IMR-90 (cell line): Measurements from ENCODE around the gene DYRK2. TPM values are rescaled to one million over a fixed set of nuclear protein-coding genes. Genes with fewer than 3 reads are reported as not detected.

ENCODE experiments used
- ATAC-seq: fragments of 200-7000 bp; cut with Tn5 transposase; 2 replicates; pipeline ENCODE4 v1.9.1; 2020; ENCODE audit warnings: low read depth, mild to moderate bottlenecking, moderate library complexity
- BruUV-seq: library from RNA; stranded (reverse); fragments of 400-500 nt; replicated peaks from 2 replicates; lab custom pipeline; 2021; lab: Mats Ljungman, UMichigan
- CTCF ChIA-PET: fragments of 300-600 bp; formaldehyde crosslinking; extraction: SDS; loops from one replicate; lab custom pipeline; 2021; ENCODE audit warnings: antibody characterized with exemption; lab: Yijun Ruan, JAX
- POLR2A ChIA-PET: fragments of 300-600 bp; sonication (Branson Sonifier 250); formaldehyde crosslinking; loops from one replicate; lab custom pipeline; 2022; ENCODE audit warnings: antibody characterized with exemption; ENCODE audit not compliant: unreplicated experiment; lab: Charles Lee
- DNase-seq: peaks from one replicate; pipeline ENCODE4 v3.0.0; 2013
- H2AFZ ChIP-seq: replicated peaks from 2 replicates; pipeline ENCODE3; 2013; ENCODE audit warnings: low read length, mild to moderate bottlenecking; ENCODE audit not compliant: poor library complexity
- H2AK5ac ChIP-seq: 2 replicates; pipeline ENCODE4 v1.6.1; 2013; ENCODE audit warnings: low read depth, low read length, inconsistent platforms
- H2AK9ac ChIP-seq: replicated peaks from 2 replicates; pipeline ENCODE3; 2013; ENCODE audit warnings: mild to moderate bottlenecking, low read depth, low read length, moderate library complexity; ENCODE audit not compliant: poor library complexity
- H2BK120ac ChIP-seq: 2 replicates; pipeline ENCODE4 v1.6.1; 2013; ENCODE audit warnings: low read depth, low read length, inconsistent platforms
- H2BK15ac ChIP-seq: 3 replicates; pipeline ENCODE4 v1.6.1; 2013; ENCODE audit warnings: low read depth, low read length, inconsistent platforms
- H2BK20ac ChIP-seq: 2 replicates; pipeline ENCODE4 v1.6.1; 2013; ENCODE audit warnings: low read depth, mild to moderate bottlenecking, inconsistent platforms, low read length, moderate library complexity
- H2BK5ac ChIP-seq: 2 replicates; pipeline ENCODE4 v1.6.1; 2013; ENCODE audit warnings: mild to moderate bottlenecking, low read depth, low read length, inconsistent platforms; ENCODE audit not compliant: poor library complexity, severe bottlenecking
- H3K14ac ChIP-seq: replicated peaks from 2 replicates; pipeline ENCODE4 v1.6.1; 2013; ENCODE audit warnings: low read depth, low read length, inconsistent platforms
- H3K18ac ChIP-seq: 2 replicates; pipeline ENCODE4 v1.6.1; 2013; ENCODE audit warnings: low read depth, low read length, control low read depth
- H3K23ac ChIP-seq: 2 replicates; pipeline ENCODE4 v1.6.1; 2013; ENCODE audit warnings: low read depth, low read length, inconsistent platforms
- H3K27ac ChIP-seq: 2 replicates; pipeline ENCODE4 v1.5.1; 2013; ENCODE audit warnings: mild to moderate bottlenecking, control low read depth, low read length; ENCODE audit not compliant: insufficient read depth
- H3K27me3 ChIP-seq: 2 replicates; pipeline ENCODE4 v1.6.1; 2013; ENCODE audit warnings: low read length; ENCODE audit not compliant: control insufficient read depth, insufficient read depth
- H3K36me3 ChIP-seq: 2 replicates; pipeline ENCODE4 v1.6.1; 2013; ENCODE audit warnings: low read length, mixed read lengths; ENCODE audit not compliant: control insufficient read depth, insufficient read depth
- H3K4ac ChIP-seq: 2 replicates; pipeline ENCODE4 v1.6.1; 2013; ENCODE audit warnings: low read depth, low read length, inconsistent platforms
- H3K4me1 ChIP-seq: 2 replicates; pipeline ENCODE4 v1.6.1; 2013; ENCODE audit warnings: low read length, mixed read lengths; ENCODE audit not compliant: control insufficient read depth, insufficient read depth
- H3K4me2 ChIP-seq: 2 replicates; pipeline ENCODE4 v1.6.1; 2013; ENCODE audit warnings: low read depth, mild to moderate bottlenecking, control low read depth, low read length, moderate library complexity
- H3K4me3 ChIP-seq: 2 replicates; pipeline ENCODE4 v1.5.1; 2013; ENCODE audit warnings: low read depth, mild to moderate bottlenecking, control low read depth, low read length, moderate library complexity; ENCODE audit not compliant: insufficient read depth
- H3K56ac ChIP-seq: 2 replicates; pipeline ENCODE4 v1.6.1; 2013; ENCODE audit warnings: low read length, inconsistent platforms; ENCODE audit not compliant: insufficient read depth; ENCODE audit errors: extremely low read depth
- H3K79me1 ChIP-seq, 2 experiments: 2 replicates each; pipeline ENCODE4 v1.6.1; 2013; ENCODE audit warnings: low read length in 2 of 2, inconsistent platforms in 1 of 2, low read depth in 1 of 2
- H3K9ac ChIP-seq: 2 replicates; pipeline ENCODE4 v1.6.1; 2013; ENCODE audit warnings: low read depth, low read length, control low read depth
- H3K9me1 ChIP-seq: 2 replicates; pipeline ENCODE4 v1.6.1; 2013; ENCODE audit warnings: low read length, inconsistent platforms; ENCODE audit not compliant: insufficient read depth
- H3K9me3 ChIP-seq: 2 replicates; pipeline ENCODE4 v1.6.1; 2013; ENCODE audit warnings: low read length; ENCODE audit not compliant: control insufficient read depth, insufficient read depth
- H4K20me1 ChIP-seq: 2 replicates; pipeline ENCODE4 v1.6.1; 2013; ENCODE audit warnings: low read length, inconsistent platforms; ENCODE audit not compliant: insufficient read depth
- H4K5ac ChIP-seq: 2 replicates; pipeline ENCODE4 v1.6.1; 2013; ENCODE audit warnings: mild to moderate bottlenecking, low read depth, low read length, control low read depth
- H4K8ac ChIP-seq, 2 experiments: 2 replicates each; pipeline ENCODE4 v1.6.1; 2013; ENCODE audit warnings: low read depth in 2 of 2, low read length in 2 of 2, control low read depth in 1 of 2, inconsistent platforms in 1 of 2
- H4K91ac ChIP-seq: 2 replicates; pipeline ENCODE4 v1.6.1; 2013; ENCODE audit warnings: low read depth, low read length, inconsistent platforms; ENCODE audit not compliant: insufficient read depth
- BHLHE40 ChIP-seq: fragments of 150-350 bp; IDR thresholded peaks from 2 replicates; pipeline ENCODE4 v1.6.1; 2016; ENCODE audit warnings: mild to moderate bottlenecking, low read depth, low read length
- CEBPB ChIP-seq: IDR thresholded peaks from 2 replicates; pipeline ENCODE4 v1.6.1; 2012; ENCODE audit warnings: low read depth, low read length, improper control_type of control experiment
- CTCF ChIP-seq: conservative IDR thresholded peaks from 2 replicates; pipeline ENCODE4 v1.5.1; 2012; ENCODE audit warnings: mild to moderate bottlenecking, low read depth, low read length, improper control_type of control experiment
- FOS ChIP-seq: fragments of 150-350 bp; IDR thresholded peaks from 2 replicates; pipeline ENCODE4 v1.6.1; 2016; ENCODE audit warnings: low read depth, low read length
- MAFK ChIP-seq: IDR thresholded peaks from 2 replicates; pipeline ENCODE4 v1.6.1; 2012; ENCODE audit warnings: low read depth, low read length, improper control_type of control experiment
- MAZ ChIP-seq: IDR thresholded peaks from 2 replicates; pipeline ENCODE4 v1.6.1; 2012; ENCODE audit warnings: low read depth, mild to moderate bottlenecking, low read length, improper control_type of control experiment, moderate library complexity, borderline replicate concordance
- MXI1 ChIP-seq: IDR thresholded peaks from 2 replicates; pipeline ENCODE4 v1.6.1; 2012; ENCODE audit warnings: low read depth, mild to moderate bottlenecking, low read length, moderate library complexity, borderline replicate concordance
- NFE2L2 ChIP-seq: fragments of 150-350 bp; IDR thresholded peaks from 2 replicates; pipeline ENCODE4 v1.6.1; 2016; ENCODE audit warnings: low read depth, mild to moderate bottlenecking, low read length
- POLR2A ChIP-seq: IDR thresholded peaks from 2 replicates; pipeline ENCODE4 v1.6.1; 2012; ENCODE audit warnings: mild to moderate bottlenecking, low read depth, low read length
- RAD21 ChIP-seq: IDR thresholded peaks from 2 replicates; pipeline ENCODE4 v1.6.1; 2012; ENCODE audit warnings: low read length, improper control_type of control experiment
- RCOR1 ChIP-seq: IDR thresholded peaks from 2 replicates; pipeline ENCODE4 v1.6.1; 2012; ENCODE audit warnings: mild to moderate bottlenecking, low read length, improper control_type of control experiment; ENCODE audit not compliant: insufficient replicate concordance
- RFX5 ChIP-seq: IDR thresholded peaks from 2 replicates; pipeline ENCODE4 v1.8.0; 2012; ENCODE audit warnings: low read depth, mild to moderate bottlenecking, low read length, moderate library complexity
- SMC3 ChIP-seq: fragments of 150-350 bp; IDR thresholded peaks from 2 replicates; pipeline ENCODE4 v1.6.1; 2016; ENCODE audit warnings: low read depth, mild to moderate bottlenecking, antibody characterized with exemption, low read length, moderate library complexity
- WGBS, 2 experiments: methylation state at CpG; one replicate each; pipeline versions ENCODE4 v1.1.5 to v1.1.7; 2013; ENCODE audit warnings: missing lambda C conversion rate in 2 of 2; ENCODE audit not compliant: insufficient read length in 1 of 2; ENCODE audit errors: extremely low coverage in 2 of 2; 5-methylcytosine and 5-hydroxymethylcytosine counted together
- dilution Hi-C: fragments of 300-500 bp; cut with HindIII; formaldehyde crosslinking; loops from one replicate; pipeline ENCODE4 v1.14.3; 2018; ENCODE audit warnings: low sequenced_read_pairs; ENCODE audit not compliant: unreplicated experiment
- in situ Hi-C: fragments of 300-500 bp; cut with MboI; formaldehyde crosslinking; loops from 3 replicates; pipeline ENCODE4 v1.14.3; 2019; ENCODE audit warnings: low sequenced_read_pairs, inconsistent platforms, mixed read lengths
- intact Hi-C: fragments of 100-400 bp; cut with micrococcal nuclease; formaldehyde crosslinking; loops from 2 replicates; pipeline ENCODE4 v1.10.0; 2022
- polyA plus RNA-seq, 3 experiments: library from polyadenylated mRNA; depleted of rRNA; stranded (reverse); fragments of >200 nt; gene quantifications; 2 replicates each; pipeline ENCODE4 v1.2.3, GENCODE V29; 2012; ENCODE audit warnings: low replicate concordance in 1 of 3
- total RNA-seq: library from RNA; depleted of rRNA; stranded (reverse); fragments of >200 nt; gene quantifications from 2 replicates; pipeline ENCODE4 v1.2.3, GENCODE V29; 2012
- TF ChIP-seq, protein P1 (sequence below): fragments of 150-350 bp; IDR thresholded peaks from 2 replicates; pipeline ENCODE4 v1.6.1; 2016; ENCODE audit warnings: low read depth, mild to moderate bottlenecking, low read length, moderate library complexity, borderline replicate concordance

Gene DYRK2
- total and polyA plus RNA-seq, 2 of the 4 experiments (the other 2 are of a cell fraction), result 16.3 to 23.1 TPM

- H3K27ac ChIP-seq, result peak overlapping the region; percentile 21; the same call in 1 of the 2 replicates
- peaks cover 3% of the 10 kb centered on the region for H3K9me1 ChIP-seq
- dilution Hi-C loops (no loop called here), intact Hi-C loops (loop anchor here (2.0 to 5.0 kb wide), 3 partner anchors 14 to 93 kb away; no protein-coding TSS in a partner anchor), in situ Hi-C loops (no loop called here)
- ChIA-PET POLR2A (no interaction called here), CTCF (no interaction called here)
- peak overlapping the region; percentile 43; the same call in 1 of the 2 replicates for H4K5ac ChIP-seq
- H3K4me1 ChIP-seq, result peaks cover 8% of the 10 kb centered on the region
- H4K91ac ChIP-seq, result no peak overlapping the region; the same call in 1 of the 2 replicates
- peak overlapping the region; percentile 30 for H3K9ac ChIP-seq
- H4K8ac ChIP-seq, result peak overlapping the region; percentile 10 to 78; a peak in 3 of 4 replicates
- no peaks in the 10 kb centered on the region for H3K27me3 ChIP-seq
- DNase-seq, result peak; percentile 52
- H2AK9ac ChIP-seq, result no peak overlapping the region
- H3K4ac ChIP-seq, result peak overlapping the region; percentile 63
- H3K23ac ChIP-seq, result peak overlapping the region; percentile 70
- H2AFZ ChIP-seq, result peak overlapping the region; percentile 85
- peak overlapping the region; percentile 65 for H3K14ac ChIP-seq
- peak overlapping the region; percentile 72 for H2BK5ac ChIP-seq
- H2AK5ac ChIP-seq, result no peak overlapping the region
- H3K36me3 ChIP-seq, result no peaks in the 10 kb centered on the region
- ATAC-seq, result peak; percentile 70
- WGBS, 2 experiments, result no CpG with 5 or more reads among the region's 6 CpGs
- peak overlapping the region; percentile 45 for H3K56ac ChIP-seq
- H2BK20ac ChIP-seq, result peak overlapping the region; percentile 64
- H3K4me2 ChIP-seq, result peak overlapping the region; percentile 96
- no TSS peak for BruUV-seq
- peak overlapping the region; percentile 43; the same call in 2 of the 3 replicates for H2BK15ac ChIP-seq
- no peaks in the 10 kb centered on the region for H3K9me3 ChIP-seq
- H3K4me3 ChIP-seq, result peak overlapping the region; percentile 34
- H3K18ac ChIP-seq, result peak overlapping the region; percentile 63; the same call in 1 of the 2 replicates
- peak overlapping the region; percentile 67 for H2BK120ac ChIP-seq
- H3K79me1 ChIP-seq, result no peaks in the 10 kb centered on the region
- H4K20me1 ChIP-seq, result no peaks in the 10 kb centered on the region
- TF ChIP-seq FOS, result no peak
- TF ChIP-seq RAD21, result no peak
- no peak for TF ChIP-seq MXI1
- no peak for TF ChIP-seq MAFK
- TF ChIP-seq, protein P1, sequence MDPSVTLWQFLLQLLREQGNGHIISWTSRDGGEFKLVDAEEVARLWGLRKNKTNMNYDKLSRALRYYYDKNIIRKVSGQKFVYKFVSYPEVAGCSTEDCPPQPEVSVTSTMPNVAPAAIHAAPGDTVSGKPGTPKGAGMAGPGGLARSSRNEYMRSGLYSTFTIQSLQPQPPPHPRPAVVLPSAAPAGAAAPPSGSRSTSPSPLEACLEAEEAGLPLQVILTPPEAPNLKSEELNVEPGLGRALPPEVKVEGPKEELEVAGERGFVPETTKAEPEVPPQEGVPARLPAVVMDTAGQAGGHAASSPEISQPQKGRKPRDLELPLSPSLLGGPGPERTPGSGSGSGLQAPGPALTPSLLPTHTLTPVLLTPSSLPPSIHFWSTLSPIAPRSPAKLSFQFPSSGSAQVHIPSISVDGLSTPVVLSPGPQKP, result no peak
- TF ChIP-seq RCOR1, result no peak
- TF ChIP-seq MAZ, result no peak
- TF ChIP-seq SMC3, result no peak
- no peak for TF ChIP-seq CEBPB
- no peak for TF ChIP-seq RFX5
- TF ChIP-seq BHLHE40, result no peak
- no peak for TF ChIP-seq CTCF
- no peak for TF ChIP-seq POLR2A
- no peak for TF ChIP-seq NFE2L2
Measured at GRCh38 chr12:67698672-67699581, 50.4 kb downstream of the DYRK2 start.
